WERI-Rb-1 (cell line): Measurements from ENCODE around the gene SLC38A7.
A peak's percentile ranks its signal among the peaks of the same experiment; 100 is the strongest.
"Not testable (repeated sequence)": the region's sequence is repeated elsewhere in the genome, so short reads cannot be mapped to it uniquely, and the experiment has no call there.

Source experiments
- DNase-seq: peaks from one replicate; pipeline ENCODE4 v3.0.0-alpha.2; 2020
- H3K27ac ChIP-seq: fragments of 250-450 bp; sonication (Bioruptor Pico); 2 replicates; pipeline ENCODE4 v1.5.1; 2020; ENCODE audit warnings: mild to moderate bottlenecking, moderate library complexity
- H3K27me3 ChIP-seq: fragments of 250-450 bp; sonication (Bioruptor Pico); 2 replicates; pipeline ENCODE4 v1.5.1; 2021; ENCODE audit warnings: mild to moderate bottlenecking, low read depth, moderate library complexity; ENCODE audit not compliant: insufficient read depth, severe bottlenecking
- H3K36me3 ChIP-seq: fragments of 250-450 bp; sonication (Bioruptor Pico); 2 replicates; pipeline ENCODE4 v1.5.1; 2020; ENCODE audit warnings: mild to moderate bottlenecking, moderate library complexity
- H3K4me3 ChIP-seq: 2 replicates; pipeline ENCODE4 v1.5.1; 2011; ENCODE audit warnings: low read depth, mild to moderate bottlenecking, control low read depth, low read length
- H3K9me3 ChIP-seq: fragments of 250-450 bp; sonication (Bioruptor Pico); 2 replicates; pipeline ENCODE4 v1.5.1; 2021; ENCODE audit warnings: mild to moderate bottlenecking, moderate library complexity; ENCODE audit not compliant: severe bottlenecking
- TF ChIP-seq, protein P1 (sequence below): IDR thresholded peaks from 2 replicates; pipeline ENCODE4 v1.5.1; 2011; ENCODE audit warnings: low read depth, mild to moderate bottlenecking, control low read depth, inconsistent platforms, low read length

Gene SLC38A7

GRCh38 chr16:58670177-58670576 is 14.4 kb downstream of the SLC38A7 start:
- H3K27ac ChIP-seq = no peak overlapping the region
- TF ChIP-seq, protein P1, sequence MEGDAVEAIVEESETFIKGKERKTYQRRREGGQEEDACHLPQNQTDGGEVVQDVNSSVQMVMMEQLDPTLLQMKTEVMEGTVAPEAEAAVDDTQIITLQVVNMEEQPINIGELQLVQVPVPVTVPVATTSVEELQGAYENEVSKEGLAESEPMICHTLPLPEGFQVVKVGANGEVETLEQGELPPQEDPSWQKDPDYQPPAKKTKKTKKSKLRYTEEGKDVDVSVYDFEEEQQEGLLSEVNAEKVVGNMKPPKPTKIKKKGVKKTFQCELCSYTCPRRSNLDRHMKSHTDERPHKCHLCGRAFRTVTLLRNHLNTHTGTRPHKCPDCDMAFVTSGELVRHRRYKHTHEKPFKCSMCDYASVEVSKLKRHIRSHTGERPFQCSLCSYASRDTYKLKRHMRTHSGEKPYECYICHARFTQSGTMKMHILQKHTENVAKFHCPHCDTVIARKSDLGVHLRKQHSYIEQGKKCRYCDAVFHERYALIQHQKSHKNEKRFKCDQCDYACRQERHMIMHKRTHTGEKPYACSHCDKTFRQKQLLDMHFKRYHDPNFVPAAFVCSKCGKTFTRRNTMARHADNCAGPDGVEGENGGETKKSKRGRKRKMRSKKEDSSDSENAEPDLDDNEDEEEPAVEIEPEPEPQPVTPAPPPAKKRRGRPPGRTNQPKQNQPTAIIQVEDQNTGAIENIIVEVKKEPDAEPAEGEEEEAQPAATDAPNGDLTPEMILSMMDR = no peak
- no peak for DNase-seq

DNA sequence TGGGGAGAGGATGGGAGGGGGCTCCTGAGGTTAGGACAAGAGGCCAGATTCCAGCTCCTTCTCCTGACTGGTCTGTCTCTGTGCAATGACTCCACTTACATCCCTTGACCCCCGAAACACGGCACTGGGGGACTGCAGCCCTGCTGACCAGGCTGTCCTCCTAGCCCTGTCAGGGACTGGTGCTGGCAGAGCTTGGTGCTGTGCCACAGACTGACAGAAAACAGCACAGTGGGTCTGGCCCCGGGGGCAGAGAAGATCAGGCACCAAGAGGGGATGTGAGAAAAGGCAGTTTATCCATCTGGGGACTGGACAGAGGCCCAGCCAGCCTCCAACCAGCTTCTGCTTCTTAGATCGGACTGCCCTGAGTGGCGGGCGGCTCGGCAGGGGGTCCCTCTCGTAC is 19.4 kb downstream of the SLC38A7 start:
- no peaks in the 10 kb centered on the region; the same call in 1 of the 2 replicates for H3K36me3 ChIP-seq
- DNase-seq = no peak
- no peak overlapping the region for H3K4me3 ChIP-seq
- H3K27ac ChIP-seq = peak overlapping the region; percentile 72
- no peaks in the 10 kb centered on the region for H3K27me3 ChIP-seq
- H3K9me3 ChIP-seq = no peaks in the 10 kb centered on the region
- TF ChIP-seq, protein P1 = no peak

More at GRCh38 chr16:58670177-58670576, 14.4 kb downstream of the SLC38A7 start:
- Histone ChIP-seq H3K36me3 (no peaks in the 10 kb centered on the region; the same call in 1 of the 2 replicates), H3K9me3 (no peaks in the 10 kb centered on the region), H3K4me3 (no peak overlapping the region), H3K27me3 (no peaks in the 10 kb centered on the region)

- Histone ChIP-seq H3K9me3 (no peaks in the 10 kb centered on the region), H3K36me3 (no peaks in the 10 kb centered on the region), H3K27ac (no peak overlapping the region), H3K27me3 (no peaks in the 10 kb centered on the region), H3K4me3 (no peak overlapping the region)
- peak; percentile 60 for DNase-seq
- TF ChIP-seq, protein P1 = peak; percentile 75
Observed at GRCh38 chr16:58661199-58661830, 23.3 kb downstream of the SLC38A7 start.

DNA sequence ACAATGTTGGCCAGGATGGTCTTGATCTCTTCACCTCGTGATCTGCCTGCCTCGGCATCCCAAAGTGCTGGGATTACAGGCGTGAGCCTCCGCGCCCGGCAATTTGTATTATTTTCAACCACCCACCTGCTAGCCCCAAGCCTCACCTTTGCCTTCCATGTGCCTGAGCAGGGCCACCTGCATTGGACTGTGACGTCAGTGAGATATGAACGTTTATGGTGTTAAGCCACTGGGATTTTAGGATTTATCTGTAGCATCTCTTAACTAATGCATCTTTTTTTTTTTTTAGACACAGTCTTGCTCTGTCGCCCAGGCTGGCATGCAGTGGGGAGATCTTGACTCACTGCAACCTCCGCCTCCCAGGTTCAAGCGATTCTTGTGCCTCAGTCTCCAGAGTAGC is 24.7 kb downstream of the SLC38A7 start:
- H3K9me3 ChIP-seq, DNase-seq, H3K4me3 ChIP-seq, H3K27me3 ChIP-seq, H3K36me3 ChIP-seq, H3K27ac ChIP-seq: not testable (repeated sequence)

GRCh38 chr16:58658796-58659211 is 25.8 kb downstream of the SLC38A7 start:
- DNase-seq = no peak
- Histone ChIP-seq H3K36me3 (no peaks in the 10 kb centered on the region), H3K4me3 (no peak overlapping the region), H3K27me3 (no peaks in the 10 kb centered on the region), H3K9me3 (no peaks in the 10 kb centered on the region), H3K27ac (no peak overlapping the region)
- TF ChIP-seq, protein P1 = no peak

DNA sequence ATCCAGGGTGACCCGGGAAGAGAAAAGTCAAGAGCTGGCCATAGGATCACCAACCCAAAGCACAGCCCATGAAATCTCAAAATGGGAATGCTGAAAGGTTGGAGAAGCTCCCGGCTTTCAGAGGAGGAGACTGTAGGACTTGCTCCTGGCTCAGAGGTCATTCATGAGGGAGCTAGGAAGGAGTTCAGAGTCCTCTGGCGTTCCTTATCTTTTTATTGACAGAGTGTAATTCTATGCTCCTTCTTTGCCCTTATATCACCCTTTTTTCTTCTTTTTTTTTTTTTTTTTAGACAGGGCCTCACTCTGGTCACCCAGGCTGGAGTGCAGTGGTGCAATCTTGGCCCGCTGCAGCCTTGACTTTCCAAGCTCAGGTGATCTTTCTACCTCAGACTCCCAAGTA is 27.7 kb downstream of the SLC38A7 start:
- TF ChIP-seq, protein P1 = no peak
- Histone ChIP-seq H3K27ac (no peak overlapping the region), H3K36me3 (no peaks in the 10 kb centered on the region), H3K27me3 (no peaks in the 10 kb centered on the region), H3K4me3 (no peak overlapping the region), H3K9me3 (no peaks in the 10 kb centered on the region)
- no peak for DNase-seq
